ENCODE results near the gene CACNA1H. TPM values are rescaled to one million over a fixed set of nuclear protein-coding genes. Genes with fewer than 3 reads are reported as not detected.
"Not testable (repeated sequence)": the region's sequence is repeated elsewhere in the genome, so short reads cannot be mapped to it uniquely, and the experiment has no call there.

CACNA1H gene
- total RNA-seq, 4 donors from 2014 or later = 225 to 361 (median 259) TPM

- no peak overlapping the region for H3K4me3 ChIP-seq
- no peak overlapping the region for H3K27ac ChIP-seq (replicated peaks in 1 of 4)
- no peak for DNase-seq (ENCODE audit: extremely low spot score)
- 80% methylated on average over 2 of the region's 9 CpGs for WGBS
- intact Hi-C loops (cut with DNase I) = no loop called here
- peaks cover 0 to 9% (median 6%) of the 10 kb centered on the region in 4 donors for H3K4me1 ChIP-seq
- H3K27me3 ChIP-seq = peaks cover 0 to 73% (median 26%) of the 10 kb centered on the region in 4 donors
- H3K36me3 ChIP-seq = no peaks in the 10 kb centered on the region
- TF ChIP-seq POLR2AphosphoS5 (IDR thresholded peaks at IDR 0.05) = no peak
- no peak for TF ChIP-seq POLR2A (IDR thresholded peaks at IDR 0.05; ENCODE audit: low read depth)
- no peaks in the 10 kb centered on the region for H3K9me3 ChIP-seq
Observed at GRCh38 chr16:1262846-1263221, 109.9 kb downstream of the CACNA1H start.

- Histone ChIP-seq H3K4me3 (no peak overlapping the region), H3K4me1 (peaks cover 0 to 8% (median 5%) of the 10 kb centered on the region in 4 donors), H3K27ac (replicated peaks in 1 of 4) (no peak overlapping the region), H3K36me3 (no peaks in the 10 kb centered on the region), H3K9me3 (no peaks in the 10 kb centered on the region), H3K27me3 (peaks cover 0 to 73% (median 26%) of the 10 kb centered on the region in 4 donors)
- DNase-seq (ENCODE audit: extremely low spot score) = no peak
- no peak for TF ChIP-seq CTCF (IDR thresholded peaks at IDR 0.05)
- no peak for TF ChIP-seq POLR2A (IDR thresholded peaks at IDR 0.05; ENCODE audit: low read depth)
- no peak for TF ChIP-seq EP300 (IDR thresholded peaks at IDR 0.05)
- no peak for TF ChIP-seq POLR2AphosphoS5 (IDR thresholded peaks at IDR 0.05)
- WGBS = 58% methylated on average over 7 of the region's 15 CpGs
- intact Hi-C loops (cut with DNase I) = no loop called here
Observed at GRCh38 chr16:1263591-1264344, 110.9 kb downstream of the CACNA1H start.

- 79% methylated on average over 16 of the region's 16 CpGs for WGBS
- Histone ChIP-seq H3K36me3 (no peaks in the 10 kb centered on the region), H3K4me3 (no peak overlapping the region), H3K4me1 (peaks cover 0 to under 1% (median 0%) of the 10 kb centered on the region in 4 donors), H3K27me3 (peaks cover 0 to 70% (median 20%) of the 10 kb centered on the region in 4 donors), H3K9me3 (no peaks in the 10 kb centered on the region), H3K27ac (replicated peaks in 1 of 4) (no peak overlapping the region)
- TF ChIP-seq EP300 (IDR thresholded peaks at IDR 0.05) (no peak), POLR2A (IDR thresholded peaks at IDR 0.05; ENCODE audit: low read depth) (no peak), CTCF (IDR thresholded peaks at IDR 0.05) (no peak), POLR2AphosphoS5 (IDR thresholded peaks at IDR 0.05) (no peak)
- DNase-seq (ENCODE audit: extremely low spot score) = no peak
- intact Hi-C loops (cut with DNase I) = no loop called here
Observed at GRCh38 chr16:1264345-1265089, 111.6 kb downstream of the CACNA1H start.

GRCh38 chr16:1265090-1265630 lies 112.3 kb downstream of the CACNA1H start:
- no peak overlapping the region for H3K4me3 ChIP-seq
- no peak overlapping the region for H3K27ac ChIP-seq (replicated peaks in 1 of 4)
- intact Hi-C loops (cut with DNase I) = no loop called here
- no peak for DNase-seq (ENCODE audit: extremely low spot score)
- H3K27me3 ChIP-seq = peaks cover 0 to 70% (median 14%) of the 10 kb centered on the region in 4 donors
- H3K9me3 ChIP-seq = no peaks in the 10 kb centered on the region
- no peaks in the 10 kb centered on the region for H3K36me3 ChIP-seq
- TF ChIP-seq POLR2AphosphoS5 (IDR thresholded peaks at IDR 0.05) = no peak
- no peak for TF ChIP-seq EP300 (IDR thresholded peaks at IDR 0.05)
- TF ChIP-seq CTCF (IDR thresholded peaks at IDR 0.05) = no peak
- 75% methylated on average over 13 of the region's 13 CpGs for WGBS
- H3K4me1 ChIP-seq = no peaks in the 10 kb centered on the region

- DNase-seq (ENCODE audit: extremely low spot score) = no peak
- Histone ChIP-seq H3K27me3 (peaks cover 0 to 70% (median 11%) of the 10 kb centered on the region in 4 donors), H3K4me3 (no peak overlapping the region), H3K27ac (replicated peaks in 1 of 4) (no peak overlapping the region), H3K4me1 (no peaks in the 10 kb centered on the region), H3K36me3 (no peaks in the 10 kb centered on the region), H3K9me3 (no peaks in the 10 kb centered on the region)
- 76% methylated on average over 10 of the region's 19 CpGs for WGBS
- TF ChIP-seq POLR2A (IDR thresholded peaks at IDR 0.05; ENCODE audit: low read depth) = no peak
- TF ChIP-seq POLR2AphosphoS5 (IDR thresholded peaks at IDR 0.05) = no peak
- no peak for TF ChIP-seq CTCF (IDR thresholded peaks at IDR 0.05)
- no peak for TF ChIP-seq EP300 (IDR thresholded peaks at IDR 0.05)
- intact Hi-C loops (cut with DNase I) = no loop called here
Observed at GRCh38 chr16:1265826-1266225, 112.9 kb downstream of the CACNA1H start.

DNA sequence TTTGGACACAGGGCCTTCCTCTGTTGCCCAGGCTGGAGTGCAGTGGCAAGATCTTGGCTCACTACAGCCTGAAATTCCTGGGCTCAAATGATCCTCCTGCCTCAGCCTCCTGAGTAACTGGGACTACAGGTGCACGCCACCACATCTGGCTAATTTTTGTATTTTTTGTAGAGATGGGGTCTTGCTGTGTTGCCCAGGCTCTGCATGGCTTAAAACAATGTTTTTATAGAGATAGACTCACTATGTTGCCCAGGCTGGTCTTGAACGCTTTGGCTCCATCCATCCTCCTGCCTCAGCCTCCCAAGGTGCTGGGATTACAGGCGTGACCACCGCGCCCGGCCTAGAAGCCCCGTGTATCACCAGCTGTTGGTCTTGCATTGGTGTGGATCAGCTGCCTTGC lies 116.5 kb downstream of the CACNA1H start:
- H3K27ac ChIP-seq (replicated peaks in 1 of 4); H3K9me3 ChIP-seq; H3K4me3 ChIP-seq; DNase-seq (ENCODE audit: extremely low spot score); intact Hi-C loops (cut with DNase I); H3K36me3 ChIP-seq: not testable (repeated sequence)
- Histone ChIP-seq H3K4me1 (peaks cover 0 to 10% (median 9%) of the 10 kb centered on the region in 4 donors), H3K27me3 (peaks cover 0 to 76% (median 0%) of the 10 kb centered on the region in 4 donors)
- 99% methylated on average over 7 of the region's 7 CpGs for WGBS
